Fibroblast of peridontal ligament (primary cell): ENCODE data around the gene ZNF638.

Experiments used
- DNase-seq: peaks from one replicate; pipeline ENCODE4 v3.0.0-alpha.2; 2010; ENCODE audit errors: extremely low read depth

ZNF638 gene

DNA sequence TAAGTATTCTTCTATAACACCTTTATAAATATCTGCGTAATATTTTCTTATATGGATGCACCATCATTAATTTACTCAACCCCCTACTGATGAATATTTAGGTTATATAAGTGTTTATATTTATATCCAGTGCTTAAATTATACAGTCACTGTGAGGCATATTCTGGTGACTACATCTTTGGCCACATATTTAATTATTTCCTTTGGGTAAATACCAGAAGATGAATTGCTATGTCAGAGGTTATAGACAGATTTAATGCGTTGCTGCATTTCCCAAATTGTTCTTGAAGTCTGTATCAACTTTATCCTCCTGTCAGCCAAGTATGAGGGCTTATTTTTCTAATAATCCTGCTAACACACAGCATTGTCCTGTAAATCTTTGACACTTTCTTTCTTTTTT, 140.4 kb downstream of the ZNF638 start:
- DNase-seq, result no peak

DNA sequence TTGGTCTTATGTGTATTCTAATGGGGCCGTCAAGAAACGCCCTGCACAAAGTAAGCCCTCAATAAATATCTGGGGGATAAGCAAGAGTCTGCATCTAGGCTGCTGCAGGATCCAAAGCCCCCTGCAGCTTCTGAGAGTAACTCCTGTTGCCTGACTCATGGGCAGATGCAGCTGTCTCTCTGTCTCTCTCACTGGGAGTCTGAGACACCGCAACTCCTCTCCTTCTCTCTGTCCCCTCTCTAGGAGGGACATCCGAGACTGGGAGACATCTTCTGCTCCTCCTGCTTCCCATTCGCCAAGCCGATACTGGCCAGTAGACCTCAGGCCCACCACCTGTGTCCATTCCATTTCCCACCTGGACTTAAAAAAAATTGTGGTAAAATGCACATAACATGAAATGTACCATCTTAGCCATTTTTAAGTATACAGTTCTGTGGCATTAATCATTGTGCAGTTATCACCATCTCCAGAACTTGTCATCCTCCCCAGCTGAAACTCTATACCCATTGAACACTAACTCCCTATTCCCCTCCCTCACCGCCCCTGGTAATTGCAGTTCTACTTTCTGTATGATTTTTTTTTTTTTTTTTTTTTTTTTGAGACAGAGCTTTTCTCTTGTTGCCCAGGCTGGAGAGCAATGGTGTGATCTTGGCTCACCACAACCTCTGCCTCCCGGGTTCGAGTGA, 141.9 kb downstream of the ZNF638 start:
- no peak for DNase-seq

DNA sequence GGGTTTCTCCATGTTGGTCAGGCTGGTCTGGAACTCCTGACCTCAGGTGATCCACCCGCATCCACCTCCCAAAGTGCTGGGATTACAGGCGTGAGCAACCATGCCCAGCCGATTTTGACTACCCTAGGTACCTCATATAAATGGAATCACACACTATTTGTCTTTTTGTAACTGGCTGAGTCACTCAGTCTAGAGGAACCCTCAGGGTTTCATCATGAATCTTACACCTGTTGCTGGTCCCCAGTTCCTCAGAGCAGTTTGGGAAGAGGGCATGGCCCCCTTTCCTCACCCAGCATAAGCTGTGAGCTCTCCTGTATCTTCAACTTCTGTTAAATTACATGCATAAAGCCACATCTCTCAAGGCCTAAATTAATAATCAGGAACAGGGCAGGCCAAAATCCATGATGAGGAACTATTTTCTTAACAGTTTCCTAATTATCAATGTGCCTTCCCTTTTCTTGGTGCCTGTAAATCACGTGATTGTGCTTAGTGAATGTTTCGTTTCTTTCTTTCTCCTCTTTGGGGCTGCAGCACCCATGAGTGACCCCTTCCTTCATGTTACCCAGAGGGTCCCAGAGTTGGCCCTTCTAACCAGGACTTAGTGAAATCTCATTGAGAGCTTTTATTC, 142.6 kb downstream of the ZNF638 start:
- no peak for DNase-seq

DNA sequence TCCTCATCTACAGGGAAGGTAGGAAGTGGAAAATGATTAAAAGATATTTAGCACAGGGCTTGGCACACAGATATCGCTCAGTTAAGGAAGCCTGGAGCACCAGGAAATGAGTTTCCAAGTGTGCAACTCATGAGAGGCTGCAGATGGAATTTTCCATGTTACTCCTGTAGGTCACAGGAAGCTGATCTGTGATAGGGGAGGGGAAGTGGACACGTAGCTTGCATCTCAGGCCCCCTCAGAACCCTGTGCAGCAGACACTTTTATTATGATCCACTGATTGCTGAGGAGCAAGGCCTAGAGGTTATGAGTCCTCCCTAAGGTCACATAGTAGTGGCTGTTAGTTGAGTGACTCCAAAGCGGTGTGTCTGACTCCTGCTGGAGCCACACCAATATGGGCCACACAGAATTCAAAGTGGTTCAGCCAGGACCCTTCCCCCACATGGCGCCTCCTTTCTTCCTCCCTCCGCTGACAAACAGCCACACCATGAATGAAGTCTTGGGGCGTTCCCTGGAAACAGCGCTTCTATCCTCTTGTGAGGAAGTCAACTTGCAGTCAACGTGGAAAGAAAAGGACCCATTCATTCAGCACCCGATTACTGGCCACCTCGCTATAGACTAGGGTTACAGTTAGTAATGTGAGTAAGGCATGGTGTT, 143.3 kb downstream of the ZNF638 start:
- no peak for DNase-seq

DNA sequence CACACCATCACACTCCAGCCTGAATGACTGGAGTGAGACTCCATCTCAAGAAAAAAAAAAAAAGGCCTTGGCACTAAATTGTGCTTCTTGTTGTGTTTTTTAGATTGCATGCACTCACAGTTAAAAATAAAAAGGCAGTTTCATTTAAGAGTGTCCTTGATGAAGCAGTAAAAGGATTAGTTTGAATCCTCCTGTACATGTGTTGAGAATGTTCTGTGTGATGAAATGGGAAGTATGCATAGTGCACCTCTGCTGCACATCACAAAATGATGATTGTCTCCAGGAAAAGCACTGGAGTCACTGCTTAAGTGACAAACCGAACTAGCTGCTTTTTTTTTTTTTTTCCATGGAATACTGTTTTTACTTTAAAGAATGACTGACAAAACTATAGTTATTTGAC, 144.9 kb downstream of the ZNF638 start:
- DNase-seq, result no peak

DNA sequence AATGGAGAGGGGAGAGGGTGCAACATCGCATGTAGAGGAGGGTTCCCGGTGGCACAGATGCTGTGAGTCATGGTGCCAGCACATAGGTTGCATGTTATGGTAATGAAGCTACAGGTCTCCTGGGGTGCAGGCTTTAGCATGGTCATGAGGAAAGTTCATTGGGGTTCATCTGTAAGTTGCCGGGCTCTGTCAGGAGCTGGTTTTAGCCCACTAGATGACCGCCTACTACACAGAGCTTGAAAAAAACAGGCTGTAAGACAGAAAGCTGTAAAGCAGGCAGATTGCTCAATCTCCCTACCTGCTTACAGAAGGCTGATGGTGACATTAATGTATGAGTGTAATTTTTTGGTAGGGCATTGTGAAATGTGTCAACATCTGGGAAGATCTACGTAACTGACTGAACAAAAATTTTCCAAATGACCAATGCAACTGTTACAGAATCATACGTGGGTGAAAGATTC, 145.7 kb downstream of the ZNF638 start:
- DNase-seq, result no peak

DNA sequence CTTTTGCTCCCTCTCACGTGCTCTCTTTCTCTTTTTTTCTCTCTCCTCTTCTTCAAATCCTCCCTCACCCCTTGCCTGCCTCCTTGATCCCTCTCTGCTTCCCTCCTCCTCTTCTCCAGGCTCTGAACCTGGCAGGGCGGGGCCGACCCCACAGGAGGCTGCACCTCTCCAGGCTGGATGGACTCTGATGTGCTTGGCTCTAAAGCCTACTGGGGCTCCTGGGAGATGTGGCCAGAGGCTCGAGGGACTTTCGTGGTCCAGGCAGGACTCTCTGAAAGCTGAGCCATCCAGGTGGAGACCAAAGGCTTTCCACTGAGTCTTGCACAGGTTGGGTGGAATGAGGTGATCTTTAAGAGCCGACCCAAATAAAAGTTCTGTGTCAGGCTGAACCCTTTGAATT, 147.2 kb downstream of the ZNF638 start:
- no peak for DNase-seq

DNA sequence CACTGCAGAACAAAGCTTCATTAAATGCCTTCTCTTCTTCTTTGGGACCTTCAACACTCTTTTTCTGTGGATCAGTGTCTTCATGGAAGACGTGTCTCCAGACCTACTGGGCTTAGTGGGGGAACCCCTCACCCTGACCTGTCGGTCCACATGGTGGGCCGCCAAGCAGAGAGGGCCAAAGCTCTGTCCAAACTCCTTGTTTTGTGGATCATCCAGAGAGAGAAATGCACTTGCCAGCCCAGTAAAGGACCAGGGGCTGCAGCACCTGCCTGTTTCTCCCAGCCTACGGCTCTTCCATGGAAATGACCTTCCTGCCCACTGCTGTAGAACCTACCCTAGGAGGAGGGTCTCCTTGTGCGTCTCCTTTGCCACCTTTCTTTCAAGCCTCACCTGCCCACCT, 147.7 kb downstream of the ZNF638 start:
- DNase-seq, result no peak

DNA sequence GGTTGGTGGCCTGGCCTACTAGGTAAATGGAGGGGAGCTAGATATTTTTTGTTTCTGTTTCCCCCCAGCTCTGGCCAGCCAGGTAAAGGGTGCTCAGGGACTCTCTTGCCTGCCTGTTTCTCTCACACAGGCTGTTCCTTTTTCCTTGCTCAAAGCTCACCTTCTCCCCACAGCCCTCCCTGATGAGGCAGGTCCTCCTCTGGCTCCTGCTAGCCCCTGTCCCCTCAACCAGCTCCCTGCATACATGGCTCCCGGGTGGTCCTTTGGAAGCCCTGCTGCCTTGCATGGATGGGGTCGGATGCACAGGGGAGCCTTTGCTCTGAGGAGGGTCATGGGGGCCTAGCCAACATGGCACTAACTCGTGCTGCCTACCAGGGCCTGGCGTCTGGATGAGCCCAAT, 149.5 kb downstream of the ZNF638 start:
- DNase-seq, result no peak

DNA sequence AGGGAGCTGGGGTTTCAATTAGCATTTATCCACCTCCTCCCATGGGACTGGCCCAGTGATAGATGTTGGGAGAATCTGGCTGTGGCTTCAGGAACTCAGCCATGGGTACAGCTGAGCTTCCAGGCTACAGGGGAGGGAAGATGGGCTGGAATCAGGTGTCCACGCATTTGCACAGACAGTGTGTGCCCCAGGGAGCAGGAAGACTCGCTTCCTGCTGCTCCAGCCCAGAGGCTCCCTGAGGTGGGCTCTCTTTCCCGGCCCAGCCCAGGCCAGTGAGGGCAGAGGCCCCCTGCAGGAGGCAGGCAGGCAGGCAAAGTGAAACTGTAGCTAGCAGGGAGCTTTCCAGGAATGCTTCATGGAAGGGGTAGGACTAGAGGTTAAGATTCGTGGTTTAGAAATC, 150.5 kb downstream of the ZNF638 start:
- no peak for DNase-seq

DNA sequence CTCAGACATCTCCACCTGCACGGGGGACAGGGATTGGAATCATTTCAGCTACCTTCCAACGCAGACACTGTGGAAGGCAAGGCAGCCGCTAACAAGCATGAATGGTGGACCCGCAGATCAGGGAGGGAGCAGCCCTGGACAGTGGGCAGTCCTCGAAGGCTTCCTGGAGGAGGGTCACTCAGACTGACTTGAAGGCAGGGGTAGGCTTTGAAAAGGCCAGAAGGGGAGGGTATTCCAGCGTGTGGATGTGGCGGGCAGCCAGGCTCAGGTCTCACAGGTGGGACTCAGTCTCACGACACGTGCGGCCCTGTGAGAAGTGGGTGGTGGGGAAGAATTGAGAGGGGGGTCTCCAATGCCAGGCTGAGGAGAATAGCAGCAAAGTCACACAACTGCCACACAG, 151.7 kb downstream of the ZNF638 start:
- no peak for DNase-seq

DNA sequence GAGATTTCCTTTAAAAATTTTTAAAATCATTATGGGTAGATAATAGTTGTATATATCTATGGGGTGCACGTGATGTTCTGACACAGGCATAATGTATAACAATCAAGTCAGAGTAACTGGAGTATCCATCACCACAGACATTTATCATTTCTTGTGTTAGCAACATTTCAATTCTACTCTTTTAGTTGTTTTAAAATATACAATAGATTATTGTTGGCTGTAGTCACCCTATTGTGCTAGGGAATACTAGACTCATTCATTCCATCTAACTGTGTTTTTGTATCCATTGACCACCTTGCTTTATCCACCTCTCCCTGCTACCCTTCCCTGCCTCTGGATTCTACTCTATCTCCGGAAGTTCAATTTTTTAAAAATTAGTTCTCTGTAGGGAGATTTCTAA, 152.8 kb downstream of the ZNF638 start:
- DNase-seq, result no peak
